GM12875 (cell line): ENCODE data around the gene IFITM5.
"Not testable (repeated sequence)": the region's sequence is repeated elsewhere in the genome, so short reads cannot be mapped to it uniquely, and the experiment has no call there.

Source experiments
- H3K4me3 ChIP-seq: one replicate; pipeline ENCODE4 v1.5.1; 2011; ENCODE audit warnings: low read depth, low read length, control low read depth
- TF ChIP-seq, protein P1 (sequence below): IDR thresholded peaks from 2 replicates; pipeline ENCODE4 v1.5.1; 2011; ENCODE audit warnings: low read depth, mild to moderate bottlenecking, control low read depth, inconsistent platforms, low read length, moderate library complexity, borderline replicate concordance; ENCODE audit not compliant: insufficient read depth

IFITM5 gene

GRCh38 chr11:331358-332060, 32.2 kb upstream of the IFITM5 start:
- TF ChIP-seq, protein P1, sequence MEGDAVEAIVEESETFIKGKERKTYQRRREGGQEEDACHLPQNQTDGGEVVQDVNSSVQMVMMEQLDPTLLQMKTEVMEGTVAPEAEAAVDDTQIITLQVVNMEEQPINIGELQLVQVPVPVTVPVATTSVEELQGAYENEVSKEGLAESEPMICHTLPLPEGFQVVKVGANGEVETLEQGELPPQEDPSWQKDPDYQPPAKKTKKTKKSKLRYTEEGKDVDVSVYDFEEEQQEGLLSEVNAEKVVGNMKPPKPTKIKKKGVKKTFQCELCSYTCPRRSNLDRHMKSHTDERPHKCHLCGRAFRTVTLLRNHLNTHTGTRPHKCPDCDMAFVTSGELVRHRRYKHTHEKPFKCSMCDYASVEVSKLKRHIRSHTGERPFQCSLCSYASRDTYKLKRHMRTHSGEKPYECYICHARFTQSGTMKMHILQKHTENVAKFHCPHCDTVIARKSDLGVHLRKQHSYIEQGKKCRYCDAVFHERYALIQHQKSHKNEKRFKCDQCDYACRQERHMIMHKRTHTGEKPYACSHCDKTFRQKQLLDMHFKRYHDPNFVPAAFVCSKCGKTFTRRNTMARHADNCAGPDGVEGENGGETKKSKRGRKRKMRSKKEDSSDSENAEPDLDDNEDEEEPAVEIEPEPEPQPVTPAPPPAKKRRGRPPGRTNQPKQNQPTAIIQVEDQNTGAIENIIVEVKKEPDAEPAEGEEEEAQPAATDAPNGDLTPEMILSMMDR: no peak
- H3K4me3 ChIP-seq: no peak overlapping the region

DNA sequence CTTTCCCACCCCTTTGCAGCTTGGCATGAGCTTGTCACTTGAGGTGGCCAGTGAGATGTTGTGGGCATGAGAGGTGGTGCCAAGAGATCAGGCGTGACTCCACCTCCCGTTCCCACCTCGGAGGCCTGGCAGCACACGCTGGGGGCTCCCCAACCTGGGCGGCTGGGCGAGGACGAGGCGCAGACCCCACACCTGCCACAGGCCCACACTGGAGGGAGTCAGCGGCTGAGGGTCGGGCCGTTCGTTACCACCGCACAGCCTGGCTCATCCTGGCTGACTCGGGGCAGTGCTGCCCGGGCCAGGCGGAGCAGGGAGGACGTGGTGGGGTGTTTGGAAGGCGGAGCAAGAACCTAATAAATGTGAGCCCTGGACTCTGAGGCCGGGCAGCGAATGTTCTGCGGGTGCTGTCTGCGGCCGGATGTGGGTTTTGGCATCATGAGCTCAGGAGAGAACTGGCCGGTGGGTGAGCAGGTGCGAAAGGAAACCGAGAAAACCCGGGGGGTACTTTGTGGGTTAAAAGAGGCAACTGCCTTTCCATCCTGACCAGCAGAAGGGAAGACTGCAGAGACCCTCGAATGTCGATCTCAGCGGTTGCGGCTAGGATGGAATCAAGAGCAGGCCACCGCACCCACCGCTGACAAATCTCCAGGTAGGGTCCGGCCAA, 31.5 kb upstream of the IFITM5 start:
- H3K4me3 ChIP-seq: no peak overlapping the region

GRCh38 chr11:330307-330693, 31.0 kb upstream of the IFITM5 start:
- TF ChIP-seq, protein P1: no peak
- H3K4me3 ChIP-seq: no peak overlapping the region

More for the DNA sequence above, 31.5 kb upstream of the IFITM5 start:
- TF ChIP-seq, protein P1: no peak

GRCh38 chr11:329886-330253, 30.5 kb upstream of the IFITM5 start:
- no peak overlapping the region for H3K4me3 ChIP-seq
- TF ChIP-seq, protein P1: no peak

DNA sequence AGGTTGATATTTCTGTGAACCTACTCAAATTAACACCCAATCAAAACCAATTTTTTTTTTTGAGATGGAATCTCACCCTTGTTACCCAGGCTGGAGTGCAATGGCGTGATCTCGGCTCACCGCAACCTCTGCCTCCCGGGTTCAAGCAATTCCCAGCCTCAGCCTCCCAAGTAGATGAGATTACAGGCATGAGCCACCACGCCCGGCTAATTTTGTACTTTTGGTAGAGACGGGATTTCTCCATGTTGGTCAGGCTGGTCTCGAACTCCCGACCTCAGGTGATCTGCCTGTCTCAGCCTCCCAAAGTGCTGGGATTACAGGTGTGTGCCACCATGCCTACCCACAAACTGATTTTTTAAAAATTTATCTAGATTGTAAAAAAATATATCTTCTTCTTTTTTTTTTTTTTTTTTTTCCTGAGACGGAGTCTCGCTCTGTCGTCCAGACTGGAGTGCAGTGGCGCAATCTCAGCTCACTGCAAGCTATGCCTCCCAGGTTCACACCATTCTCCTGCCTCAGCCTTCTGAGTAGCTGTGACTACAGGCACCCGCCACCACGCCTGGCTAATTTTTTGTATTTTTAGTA, 29.3 kb upstream of the IFITM5 start:
- not testable (repeated sequence) for H3K4me3 ChIP-seq

DNA sequence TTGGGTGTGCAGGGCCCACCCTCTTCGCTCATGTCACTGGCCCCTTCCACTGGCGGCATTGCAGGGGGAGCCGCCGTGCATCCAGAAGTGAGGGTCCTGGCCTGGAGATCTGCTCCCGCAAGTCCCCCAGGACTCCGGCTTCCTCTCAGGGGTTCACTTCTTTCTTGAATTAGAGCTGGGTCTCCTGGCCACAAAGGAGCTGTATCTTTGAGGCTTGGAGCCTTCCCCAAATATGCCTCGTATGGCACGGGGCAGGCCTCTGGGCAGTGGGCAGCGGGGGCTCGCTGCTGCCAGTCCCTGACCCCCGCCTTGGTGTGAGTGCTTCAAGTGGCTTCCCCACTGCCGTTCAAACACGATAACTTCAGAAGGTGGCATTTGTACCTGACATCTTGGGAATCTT, 28.7 kb upstream of the IFITM5 start:
- TF ChIP-seq, protein P1: no peak
- H3K4me3 ChIP-seq: no peak overlapping the region

GRCh38 chr11:327581-327923, 28.2 kb upstream of the IFITM5 start:
- H3K4me3 ChIP-seq: no peak overlapping the region
- TF ChIP-seq, protein P1: no peak
